GM19193 (cell line): ENCODE data around the gene PDE4A.
A peak's percentile ranks its signal among the peaks of the same experiment; 100 is the strongest.

Source experiments
- POLR2A ChIP-seq: IDR thresholded peaks from 4 replicates; pipeline ENCODE4 v1.6.1; 2011; ENCODE audit not compliant: insufficient read depth, insufficient read length; ENCODE audit errors: extremely low read depth

PDE4A gene

DNA sequence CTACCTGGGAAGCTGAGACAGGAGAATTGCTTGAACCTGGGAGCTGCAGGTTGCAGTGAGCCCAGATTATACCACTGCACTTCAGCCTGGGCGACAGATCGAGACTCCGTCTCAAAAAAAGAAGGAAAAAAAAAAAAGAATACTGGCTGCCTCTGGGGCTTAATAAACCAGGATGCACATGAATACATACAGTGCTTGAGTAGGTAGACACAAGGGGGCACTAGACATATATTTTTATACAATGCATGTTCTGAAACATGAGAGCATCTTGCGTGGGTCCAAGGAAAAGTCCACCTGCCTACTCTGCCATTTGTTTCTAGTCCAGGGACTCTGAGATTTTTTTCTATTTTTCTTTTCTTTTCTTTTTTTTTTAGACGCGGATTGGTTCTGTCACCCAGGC lies 51.6 kb downstream of the PDE4A start:
- no peak for TF ChIP-seq POLR2A

GRCh38 chr19:10473192-10473591 lies 52.9 kb downstream of the PDE4A start:
- no peak for TF ChIP-seq POLR2A

- TF ChIP-seq POLR2A: no peak
Observed at GRCh38 chr19:10474962-10475451, 54.7 kb downstream of the PDE4A start.

- TF ChIP-seq POLR2A: no peak
Observed at GRCh38 chr19:10478476-10478875, 58.1 kb downstream of the PDE4A start.

- TF ChIP-seq POLR2A: no peak
Observed at GRCh38 chr19:10478903-10479384, 58.6 kb downstream of the PDE4A start.

- TF ChIP-seq POLR2A: no peak
Observed at GRCh38 chr19:10486551-10486950, 66.2 kb downstream of the PDE4A start.

DNA sequence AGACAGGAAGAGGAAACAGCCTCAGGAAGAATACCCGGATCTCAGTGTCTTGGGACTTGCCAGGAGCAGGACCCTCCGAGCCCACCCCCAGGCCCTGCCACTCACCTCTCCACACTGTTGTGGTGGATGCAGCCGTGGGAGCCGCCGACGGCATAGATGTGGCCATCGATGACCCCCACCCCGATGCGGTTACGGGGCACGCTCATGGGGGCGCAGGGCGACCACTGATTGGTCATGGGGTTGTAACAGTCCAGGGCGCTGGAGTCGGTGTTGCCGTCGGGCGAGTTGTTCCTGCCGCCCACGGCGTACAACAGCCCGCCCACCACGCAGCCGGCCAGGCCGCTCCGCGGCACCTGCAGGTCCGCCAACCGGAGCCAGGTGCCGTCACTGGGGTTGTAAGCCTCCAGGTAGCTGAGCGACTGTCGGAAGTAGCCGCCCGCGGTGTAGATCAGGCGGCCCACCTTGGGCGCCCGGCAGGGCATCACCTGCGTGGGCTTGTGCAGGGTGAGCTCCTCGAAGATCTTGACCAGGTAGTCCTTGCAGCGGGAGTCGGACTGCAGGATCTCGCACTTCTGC lies 71.2 kb downstream of the PDE4A start:
- TF ChIP-seq POLR2A: no peak

DNA sequence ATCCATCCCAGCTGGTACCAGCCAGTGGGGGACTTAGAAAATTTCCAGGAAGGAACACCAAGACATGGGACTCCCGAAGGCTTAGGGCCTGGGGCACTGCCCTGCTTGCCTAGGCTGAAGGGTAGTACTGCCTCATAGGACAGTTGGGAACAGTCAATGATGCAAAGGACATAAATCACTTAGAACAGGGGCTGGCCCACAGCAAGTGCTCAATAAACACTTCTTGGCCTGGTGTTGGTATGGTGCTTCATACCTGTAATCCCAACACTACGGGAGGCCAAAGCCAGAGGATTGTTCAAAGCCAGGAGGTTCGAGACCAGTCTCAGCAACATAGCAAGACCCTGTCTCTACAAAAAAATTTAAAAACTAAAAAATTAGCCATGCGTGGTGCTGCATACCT lies 77.0 kb downstream of the PDE4A start:
- no peak for TF ChIP-seq POLR2A

DNA sequence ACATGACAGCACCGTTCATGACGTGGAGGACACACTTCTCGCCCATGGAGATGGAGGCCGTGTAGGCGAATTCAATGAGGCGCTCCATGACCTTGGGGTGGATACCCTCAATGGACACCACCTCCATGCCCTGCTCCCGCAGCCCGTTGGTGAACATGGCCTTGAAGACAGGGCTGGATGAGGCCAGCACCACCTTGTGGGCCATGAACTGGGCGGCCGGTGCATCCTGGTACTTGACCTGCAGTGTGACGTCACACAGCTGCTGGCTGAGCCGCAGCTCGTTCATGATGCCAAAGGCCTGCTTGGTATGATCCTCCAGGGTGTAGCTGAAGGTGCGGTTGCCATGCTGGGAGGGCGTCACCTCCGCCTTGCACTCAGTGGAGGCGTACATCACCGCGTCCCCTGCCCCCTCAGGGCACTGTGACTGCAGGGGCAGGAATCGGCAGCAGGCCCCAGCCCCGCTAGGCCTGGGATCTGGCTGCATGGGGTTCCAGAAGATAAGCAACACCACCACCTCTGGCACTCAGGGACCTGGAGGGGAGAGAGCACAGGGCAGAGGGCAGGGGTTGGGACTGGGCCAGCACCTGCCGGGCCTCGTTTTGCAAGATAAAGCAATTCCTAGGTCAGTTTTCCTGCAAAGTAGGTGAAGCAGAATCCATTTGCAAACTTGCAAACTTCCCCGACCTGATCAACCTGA lies 79.4 kb downstream of the PDE4A start:
- TF ChIP-seq POLR2A: peak; percentile 20

DNA sequence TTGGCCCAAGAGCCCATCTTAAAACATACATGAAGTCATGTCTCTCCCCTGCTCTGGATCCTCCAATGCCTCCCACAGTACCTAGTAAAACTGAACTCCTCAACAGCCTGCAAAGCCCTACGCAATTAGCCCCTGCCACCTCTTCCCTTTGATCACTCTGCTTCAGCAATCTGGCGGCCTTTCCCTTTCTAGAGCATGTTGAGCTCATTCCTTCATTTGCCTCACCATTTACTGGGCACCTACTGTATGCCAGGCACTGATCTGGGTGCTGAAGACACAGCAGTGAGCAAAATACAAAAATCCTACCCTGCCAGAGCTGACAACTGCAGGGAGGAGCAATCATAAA lies 79.9 kb downstream of the PDE4A start:
- TF ChIP-seq POLR2A: no peak

DNA sequence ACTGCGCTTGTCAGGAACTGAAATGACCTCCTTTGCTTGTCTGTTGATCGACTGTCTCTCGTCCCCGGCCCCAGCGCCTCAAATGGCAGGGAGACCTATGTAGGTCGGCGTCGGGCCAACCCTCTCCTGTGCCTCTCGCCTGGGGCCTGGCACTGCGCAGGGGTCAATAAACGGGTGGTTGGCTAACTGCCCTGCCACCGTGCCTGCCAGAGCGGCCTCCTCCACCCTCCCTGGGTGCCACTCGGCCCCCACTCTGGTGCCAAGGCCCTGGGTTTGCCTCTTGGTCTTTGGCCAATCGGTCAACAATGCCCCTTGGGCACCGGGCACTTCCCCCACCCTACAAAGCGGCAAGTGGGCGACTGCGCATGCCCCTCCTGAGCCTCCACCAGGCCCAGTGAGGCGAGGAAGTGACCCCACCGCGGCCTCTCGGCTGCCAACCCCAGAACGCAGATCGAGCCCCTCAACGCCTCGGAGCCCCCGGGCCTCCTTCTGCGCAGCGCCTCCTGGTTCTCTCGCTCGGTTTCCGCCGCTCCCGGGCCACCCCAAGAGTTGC lies 81.7 kb downstream of the PDE4A start:
- no peak for TF ChIP-seq POLR2A

DNA sequence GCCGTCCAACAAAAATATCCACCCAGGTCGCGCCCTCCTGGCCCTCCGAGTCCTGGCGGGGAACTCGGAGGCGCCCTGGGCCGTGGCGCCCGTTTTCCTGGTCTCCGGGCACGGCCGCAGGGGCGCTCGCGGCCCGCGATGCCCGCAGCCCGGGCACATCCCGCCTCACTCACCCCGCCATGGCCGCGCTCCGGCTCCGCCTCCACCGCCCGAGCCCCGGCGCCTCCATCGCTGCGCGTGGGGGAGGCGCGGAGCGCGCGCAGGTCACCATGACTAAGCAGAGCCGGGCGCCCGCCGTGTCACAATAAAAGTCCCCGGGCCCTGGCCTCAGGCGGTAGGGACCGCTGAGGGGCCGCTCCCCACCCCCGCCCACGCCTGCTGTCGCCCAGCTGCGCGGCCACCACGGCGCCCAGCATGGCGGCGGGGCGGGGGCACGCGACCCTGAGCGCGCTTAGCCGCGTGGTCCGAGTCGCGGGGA lies 82.2 kb downstream of the PDE4A start:
- TF ChIP-seq POLR2A: peak; percentile 94

DNA sequence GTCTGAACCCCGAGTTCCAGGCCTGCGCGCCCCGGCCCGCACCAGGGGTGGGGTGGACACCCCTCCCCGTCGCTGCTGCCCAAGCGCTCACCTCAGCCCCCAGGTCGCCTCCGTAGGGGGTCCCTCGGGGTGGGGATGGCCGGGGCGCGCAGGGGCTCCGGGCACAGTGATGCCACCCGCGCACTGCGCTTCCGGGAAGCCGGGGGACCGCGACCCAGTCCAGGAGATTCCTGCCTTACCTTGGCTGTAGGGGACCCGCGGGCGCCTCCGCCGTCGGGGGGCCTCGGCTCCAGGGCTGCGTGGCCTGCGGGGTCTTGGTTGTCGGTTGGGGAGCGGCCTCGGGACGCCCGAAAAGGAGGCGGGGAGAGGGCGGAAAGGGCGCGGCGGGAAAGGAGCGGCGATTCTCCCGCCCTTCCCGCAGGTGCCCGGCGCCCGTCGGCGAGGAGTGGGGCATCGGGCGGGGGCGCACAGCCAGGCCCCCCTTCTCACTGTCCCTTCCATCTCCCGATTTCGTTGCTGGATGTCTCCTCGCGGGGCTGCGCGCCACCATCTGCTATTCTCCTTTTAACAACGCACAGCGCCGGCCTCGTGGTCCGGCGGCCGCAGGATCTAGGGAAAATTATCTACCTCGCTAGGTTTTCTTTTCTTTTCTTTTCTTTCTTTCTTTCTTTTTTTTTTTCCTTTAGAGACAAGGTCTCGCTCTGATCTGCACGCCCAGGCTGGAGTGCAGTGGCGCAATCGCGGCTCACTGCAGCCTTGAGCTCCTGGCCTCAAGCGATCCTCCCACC lies 82.9 kb downstream of the PDE4A start, which contains the start of gene KEAP1:
TSS of gene KEAP1 (minus strand) at position 355 of the 788 bp plus-strand sequence. CDS start 3,323 bp downstream, outside the sequence.
- TF ChIP-seq POLR2A: no peak

GRCh38 chr19:10505583-10506229 lies 85.4 kb downstream of the PDE4A start:
- TF ChIP-seq POLR2A: no peak
